Astrocyte of the hippocampus (primary cell): ENCODE data around the gene IL27RA.
"Not testable (repeated sequence)": the region's sequence is repeated elsewhere in the genome, so short reads cannot be mapped to it uniquely, and the experiment has no call there.

ENCODE experiments used
- DNase-seq: peaks from one replicate; pipeline ENCODE4 v3.0.0; 2011; ENCODE audit warnings: low read depth, low spot score

IL27RA gene

GRCh38 chr19:13999085-13999484 lies 32.5 kb upstream of the IL27RA start:
- no peak for DNase-seq

DNA sequence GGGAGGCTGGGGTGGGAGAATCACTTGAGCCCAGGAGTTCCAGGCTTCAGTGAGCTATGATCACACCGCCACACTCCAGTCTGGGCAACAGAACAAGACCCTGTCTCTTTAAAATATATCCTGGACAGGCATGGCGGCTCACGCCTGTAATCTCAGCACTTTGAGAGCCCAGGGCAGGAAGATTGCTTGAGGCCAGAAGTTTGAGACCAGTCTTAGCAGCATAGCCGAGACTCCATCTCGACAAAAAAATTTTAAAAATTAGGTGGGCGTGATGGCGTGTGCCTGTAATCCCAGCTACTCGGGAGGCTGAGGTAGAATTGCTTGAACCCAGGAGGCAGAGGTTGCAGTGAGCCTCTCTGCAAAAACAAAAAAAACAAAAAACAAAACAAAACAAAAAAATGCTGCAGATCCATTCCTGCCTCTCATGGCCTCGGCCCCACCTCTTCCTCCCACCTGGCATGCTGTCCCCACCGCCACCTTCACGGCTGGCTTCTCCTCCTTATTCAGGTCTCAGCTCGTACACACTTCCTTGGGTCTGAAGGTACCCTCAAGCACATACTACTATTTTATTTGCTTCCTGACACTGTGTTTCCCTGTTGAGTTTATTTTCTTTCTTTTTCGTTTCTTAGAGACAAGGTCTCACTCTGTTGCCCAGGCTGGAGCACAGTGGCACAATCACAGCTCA lies 30.7 kb upstream of the IL27RA start:
- no peak for DNase-seq

GRCh38 chr19:14002571-14003250 lies 28.9 kb upstream of the IL27RA start:
- DNase-seq: no peak

DNA sequence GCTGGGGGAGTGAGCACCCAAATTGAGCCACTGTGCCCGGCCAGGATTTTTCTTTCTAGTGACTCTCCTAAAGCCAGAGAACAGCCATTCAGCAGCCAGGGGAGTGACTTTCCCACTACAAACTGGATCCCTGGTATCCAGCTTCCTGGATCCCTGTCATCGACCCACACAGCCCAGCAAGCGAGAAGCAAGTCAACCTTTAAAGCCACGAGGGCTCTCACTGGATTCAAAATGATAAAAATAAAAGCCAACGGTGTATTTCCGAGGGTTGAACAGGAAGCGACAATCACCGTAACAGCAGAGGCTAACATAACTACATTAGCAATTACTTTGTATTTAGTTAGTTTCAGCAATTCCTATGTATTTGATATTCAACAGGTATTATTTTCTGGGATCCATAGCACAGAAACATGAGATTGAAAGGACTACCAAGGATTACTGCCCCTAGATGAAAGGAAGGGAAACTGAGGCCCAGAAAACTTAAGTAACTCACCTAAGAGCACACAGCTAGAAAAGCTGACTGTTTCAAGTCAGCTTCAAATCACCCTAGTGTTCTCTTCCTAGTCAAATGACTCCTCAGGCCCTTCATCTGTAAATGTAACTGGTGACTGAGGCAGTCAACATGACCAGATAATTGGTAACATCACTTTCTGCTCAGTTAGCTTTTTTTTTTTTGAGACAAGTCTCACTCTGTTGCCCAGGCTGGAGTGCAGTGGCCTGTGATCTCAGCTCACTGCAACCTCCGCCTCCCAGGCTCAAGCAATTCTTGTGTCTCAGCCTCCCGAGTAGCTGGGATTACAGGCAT lies 28.1 kb upstream of the IL27RA start:
- no peak for DNase-seq

DNA sequence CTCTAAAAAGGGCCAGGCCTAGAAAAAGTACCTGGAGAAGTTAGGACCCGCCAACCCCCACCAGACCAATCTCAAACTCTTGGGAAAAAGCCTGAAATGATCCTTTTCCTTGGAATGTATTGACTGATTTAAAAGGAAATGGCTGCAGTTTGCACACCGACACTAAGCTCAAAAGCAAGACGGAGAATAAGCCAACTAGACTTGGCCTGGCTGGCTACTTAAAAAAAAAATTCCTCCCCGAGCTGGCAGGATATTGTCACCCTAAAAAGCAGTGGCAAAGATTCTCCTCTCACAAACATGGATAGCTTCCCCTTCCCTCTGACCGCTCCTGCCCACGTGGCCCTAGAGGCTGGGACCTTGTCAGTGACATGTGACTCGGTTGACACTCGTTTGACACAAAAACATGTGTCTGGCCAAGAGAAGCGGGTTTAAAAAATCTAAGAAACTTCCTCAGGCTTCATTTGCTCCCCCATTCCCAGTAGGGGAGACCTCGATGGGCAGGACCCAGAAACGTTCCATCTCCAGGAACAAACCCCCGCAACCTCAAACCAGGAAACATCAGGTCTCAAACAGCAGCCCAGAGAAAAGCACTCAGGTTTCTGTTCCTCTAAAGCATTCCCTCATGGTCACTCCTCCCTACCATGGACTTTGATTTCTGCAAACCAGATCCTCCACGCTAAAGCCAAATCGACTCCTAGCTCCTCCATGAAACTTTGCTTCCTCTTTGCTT lies 26.8 kb upstream of the IL27RA start:
- DNase-seq: no peak

DNA sequence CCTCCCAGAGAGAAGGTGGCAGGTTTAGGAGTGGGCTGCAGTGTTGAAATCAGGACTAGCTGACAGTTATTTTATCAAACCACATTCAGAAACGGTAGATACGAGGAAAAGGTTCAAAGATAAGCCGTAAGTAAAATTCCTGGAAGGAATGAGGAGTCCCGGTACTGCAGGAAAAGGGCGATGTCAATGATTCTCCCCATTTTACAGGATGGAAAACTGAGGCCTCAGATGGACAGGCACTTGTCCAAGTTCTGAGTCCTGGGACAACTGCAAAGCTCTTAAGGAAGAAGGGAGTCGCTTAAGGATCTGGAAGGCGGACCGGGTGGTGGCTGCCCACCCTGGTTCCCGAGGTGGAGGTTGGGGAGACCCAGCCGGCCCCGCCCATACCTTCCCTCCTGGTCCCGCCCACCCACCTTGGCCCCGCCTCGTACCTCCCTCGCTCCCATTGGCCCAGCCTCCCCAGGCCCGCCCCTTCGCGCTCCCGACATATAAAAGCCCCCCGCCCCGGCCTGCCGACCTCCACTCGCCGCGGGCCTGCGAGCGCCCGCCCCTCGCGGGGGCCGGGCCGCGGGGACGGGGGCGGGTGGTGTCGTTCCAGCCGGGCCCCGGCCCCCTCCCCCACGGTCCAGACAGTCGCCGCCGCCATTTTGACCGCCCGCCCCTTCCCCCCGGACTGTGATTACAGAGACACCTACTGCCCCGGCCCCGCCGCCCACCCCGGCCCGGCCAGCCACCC lies 26.0 kb upstream of the IL27RA start:
- DNase-seq: peak; percentile 96

DNA sequence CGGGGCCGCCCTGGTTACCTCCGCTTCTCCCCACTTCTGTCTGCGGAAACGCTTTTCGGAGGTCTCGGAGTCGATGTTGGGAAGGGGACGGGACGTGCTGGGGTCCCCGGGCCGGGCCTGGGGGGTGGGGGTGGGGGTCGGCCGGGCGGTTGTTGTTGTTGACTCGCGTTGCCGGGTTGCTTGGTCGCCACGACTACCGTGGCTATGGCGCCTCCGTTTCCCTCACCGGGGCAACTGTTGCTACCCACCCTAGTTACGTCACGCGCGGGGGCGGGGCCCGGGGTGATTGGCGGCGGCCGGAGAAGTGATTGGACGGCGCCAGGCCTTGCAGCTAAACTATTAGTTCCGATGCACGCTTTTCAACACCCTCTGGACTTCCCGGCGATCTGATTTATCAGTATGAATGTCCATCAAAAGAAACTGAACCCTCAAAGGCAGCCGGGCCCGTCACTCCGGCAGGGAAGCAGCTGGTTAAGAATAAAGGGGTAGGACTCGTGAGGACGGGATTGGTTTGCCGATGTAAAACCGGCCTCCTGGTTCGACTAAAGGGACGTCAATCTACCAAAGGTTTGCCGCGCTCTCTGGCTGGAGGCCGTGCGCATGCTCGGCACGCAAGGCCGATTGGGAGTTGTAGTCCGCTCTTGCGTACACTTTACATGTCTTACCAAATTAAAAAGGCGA lies 25.3 kb upstream of the IL27RA start, which contains the start of gene RFX1:
Gene RFX1, minus strand, starts transcription at position 236 of the 681 bp plus-strand sequence. CDS start 12,477 bp downstream, outside the sequence.
- DNase-seq: peak; percentile 100

DNA sequence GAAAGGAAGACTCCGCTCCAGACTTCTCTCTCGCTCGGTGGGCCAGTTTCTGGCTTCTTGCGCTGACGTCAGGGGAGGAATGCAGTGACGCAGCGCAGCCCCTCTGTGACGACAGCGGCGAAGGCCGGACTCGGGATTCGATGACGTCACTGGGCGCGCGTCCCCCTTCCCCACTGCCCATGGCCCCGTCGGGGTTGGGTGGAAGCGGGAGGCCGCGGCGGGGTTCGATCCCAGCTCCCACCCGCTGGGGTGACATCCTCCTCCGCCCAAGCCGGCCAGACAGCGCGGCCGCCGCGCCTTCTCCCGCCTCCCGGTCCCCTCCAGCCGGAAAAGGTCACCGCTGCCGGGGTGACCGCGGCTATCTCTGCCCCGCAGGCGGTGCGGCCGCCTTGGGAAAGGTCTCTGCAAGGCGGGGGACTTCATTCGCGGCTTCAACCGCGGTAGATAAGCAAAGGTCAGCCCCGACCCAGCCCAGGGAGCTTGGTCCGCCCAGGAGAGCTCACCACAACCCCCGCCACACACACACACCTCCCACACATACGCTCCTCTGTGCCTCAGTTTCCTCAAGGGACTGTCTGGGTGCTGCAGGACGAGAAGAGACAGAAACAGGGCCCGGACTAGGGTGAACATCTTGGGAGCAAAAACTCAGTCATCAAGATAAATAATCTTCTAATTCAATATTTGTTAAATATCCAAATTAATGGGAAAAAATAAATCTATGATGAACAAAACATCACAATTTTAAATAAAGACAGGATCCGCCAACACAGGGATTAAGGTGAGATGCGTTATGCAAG lies 24.6 kb upstream of the IL27RA start:
- no peak for DNase-seq

- DNase-seq: no peak
Measured at GRCh38 chr19:14012378-14012915, 19.1 kb upstream of the IL27RA start.

DNA sequence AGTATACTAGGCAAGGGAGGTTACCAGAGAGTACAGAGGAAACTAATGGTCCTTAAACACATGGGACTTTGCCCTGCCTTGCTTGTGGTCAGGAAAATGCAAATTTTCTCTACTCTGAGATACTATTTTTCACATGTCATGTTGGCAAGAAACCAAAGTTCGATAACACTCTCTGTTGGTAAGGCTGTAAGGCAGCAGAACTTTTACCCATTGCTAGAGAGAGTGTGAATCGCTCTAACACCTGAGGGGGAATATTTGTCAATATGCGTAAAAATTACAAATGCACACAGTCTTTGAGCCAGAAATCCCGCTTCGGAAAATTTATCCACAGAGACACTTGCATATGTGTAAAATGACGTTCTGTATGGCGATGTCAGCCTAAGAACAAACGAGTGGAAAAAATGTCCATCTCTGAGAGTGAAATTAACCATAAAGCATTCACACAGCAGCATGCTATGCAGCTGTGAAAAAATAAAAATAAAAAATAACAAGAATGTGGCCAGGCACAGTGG lies 16.0 kb upstream of the IL27RA start:
- peak; percentile 22 for DNase-seq

DNA sequence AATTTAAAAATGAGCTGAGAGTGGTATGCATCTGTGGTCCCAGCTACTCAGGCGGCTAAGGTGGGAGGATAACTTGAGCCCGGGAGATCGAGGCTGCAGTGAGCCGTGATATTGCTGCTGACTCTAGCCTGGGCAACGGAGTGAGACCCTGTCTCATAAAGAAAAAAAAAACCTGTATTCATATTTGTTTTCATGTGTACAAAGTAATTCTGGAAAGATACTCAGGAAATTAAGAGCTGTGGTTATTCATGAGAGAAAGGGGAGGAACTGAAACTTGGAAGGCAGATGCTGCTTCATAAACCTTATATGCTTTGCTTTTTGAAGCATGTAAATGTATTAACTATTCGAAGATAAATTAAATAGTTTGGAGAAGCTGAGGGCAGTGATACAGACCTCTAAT lies 12.5 kb upstream of the IL27RA start:
- DNase-seq: no peak

DNA sequence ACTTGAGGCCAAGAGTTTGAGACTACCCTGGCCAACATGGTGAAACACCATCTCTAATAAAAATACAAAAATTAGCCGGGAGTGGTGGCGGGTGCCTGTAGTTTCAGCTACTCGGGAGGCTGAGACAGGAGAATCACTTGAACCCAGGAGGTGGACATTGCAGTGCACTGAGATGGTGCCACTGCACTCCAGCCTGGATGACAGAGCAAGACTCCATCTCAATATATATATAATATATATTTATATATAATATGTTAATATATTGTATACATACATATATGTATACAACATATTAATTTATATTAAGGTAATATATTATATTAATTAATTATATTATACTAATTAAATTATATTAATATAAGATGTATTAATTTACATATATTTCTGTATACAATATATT lies 11.8 kb upstream of the IL27RA start:
- not testable (repeated sequence) for DNase-seq

- no peak for DNase-seq
Measured at GRCh38 chr19:14021474-14021873, 10.1 kb upstream of the IL27RA start.

- DNase-seq: peak; percentile 90
Measured at GRCh38 chr19:14022469-14022868, 9.1 kb upstream of the IL27RA start.

- peak; percentile 50 for DNase-seq
Measured at GRCh38 chr19:14023404-14024235, 7.9 kb upstream of the IL27RA start.

DNA sequence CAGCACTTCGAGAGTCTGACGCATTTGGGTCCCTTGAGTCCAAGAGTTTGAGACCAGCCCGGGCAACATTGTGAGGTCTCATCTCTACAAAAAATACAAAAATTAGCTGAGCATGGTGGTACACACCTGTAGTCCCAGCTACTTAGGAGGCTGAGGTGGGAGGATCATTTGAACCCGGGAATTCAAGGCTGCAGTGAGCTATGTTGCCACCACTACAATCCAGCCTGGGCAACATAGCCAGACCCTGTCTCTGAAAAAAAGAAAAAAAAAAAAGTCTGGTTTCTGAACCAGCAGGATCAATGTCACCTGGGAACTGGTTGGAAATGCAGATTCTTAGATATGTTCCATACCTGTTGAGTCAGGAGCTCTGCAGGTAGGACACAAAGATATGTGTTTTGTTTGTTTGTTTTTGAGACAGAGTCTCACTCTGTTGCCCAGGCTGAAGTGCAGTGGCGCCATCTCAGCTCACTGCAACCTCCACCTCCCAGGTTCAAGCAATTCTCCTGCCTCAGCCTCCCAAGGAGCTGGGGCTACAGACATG lies 4.8 kb upstream of the IL27RA start:
- not testable (repeated sequence) for DNase-seq

DNA sequence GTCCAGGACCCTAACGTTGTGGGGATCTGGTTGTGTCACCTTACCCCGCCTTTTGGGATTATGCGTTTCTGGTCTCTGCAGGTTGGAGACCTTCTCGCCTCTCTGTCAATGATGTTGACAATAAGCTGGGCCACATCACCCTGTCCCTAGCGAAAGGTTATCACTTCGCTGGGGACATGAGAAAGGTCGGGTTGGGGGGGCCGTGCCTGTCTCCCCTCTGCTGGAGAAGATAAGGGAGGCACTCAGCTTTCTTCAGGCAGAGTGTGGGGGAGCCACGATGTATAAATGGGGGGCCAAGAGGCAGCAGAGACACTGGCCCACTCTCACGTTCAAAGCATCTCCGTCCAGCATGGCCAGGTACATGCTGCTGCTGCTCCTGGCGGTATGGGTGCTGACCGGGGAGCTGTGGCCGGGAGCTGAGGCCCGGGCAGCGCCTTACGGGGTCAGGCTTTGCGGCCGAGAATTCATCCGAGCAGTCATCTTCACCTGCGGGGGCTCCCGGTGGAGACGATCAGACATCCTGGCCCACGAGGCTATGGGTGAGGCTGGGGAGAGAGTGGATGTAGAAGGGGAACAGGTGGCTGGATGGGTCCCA lies 3.6 kb upstream of the IL27RA start, which contains the start of gene RLN3:
Gene RLN3, plus strand, starts transcription at position 293 of the 595 bp plus-strand sequence. Its CDS starts 57 bp downstream, at position 350.
- no peak for DNase-seq
